GM23248 (cell line): ENCODE data around the gene ARRDC1.

Experiments
- EZH2 ChIP-seq: fragments of 200-600 bp; sonication (generic); IDR thresholded peaks from 2 replicates; pipeline ENCODE4 v1.6.1; 2018; ENCODE audit warnings: antibody characterized with exemption, mild to moderate bottlenecking; ENCODE audit not compliant: insufficient read depth, poor library complexity, severe bottlenecking
- EZH2phosphoT487 ChIP-seq: fragments of 200-600 bp; sonication (generic); IDR thresholded peaks from 2 replicates; pipeline ENCODE4 v1.6.1; 2018; ENCODE audit warnings: antibody characterized with exemption, moderate library complexity, mild to moderate bottlenecking, low read depth; ENCODE audit not compliant: insufficient read depth

- TF ChIP-seq EZH2 = no peak
- no peak for TF ChIP-seq EZH2phosphoT487
Observed at GRCh38 chr9:137613738-137614523, 8.4 kb downstream of the ARRDC1 start.
